ENCODE data around the gene DNPEP.

GRCh38 chr2:219428469-219428868, 40.8 kb upstream of the DNPEP start:
- TF ChIP-seq ZNF274 (IDR thresholded peaks at IDR 0.05; ENCODE audit: low read depth, low read length) (no peak), YY1 (IDR thresholded peaks at IDR 0.05; ENCODE audit: insufficient read depth, insufficient read length) (no peak), SUZ12 (IDR thresholded peaks at IDR 0.05; ENCODE audit: extremely low read depth, insufficient read depth, insufficient read length) (no peak)

Data from NT2/D1 (cell line).